ENCODE measurements around the gene PKHD1.

GRCh38 chr6:52124126-52125121 is 37.0 kb upstream of the PKHD1 start:
- no peak for TF ChIP-seq CTCF (IDR thresholded peaks at IDR 0.05)
- no peak for TF ChIP-seq POLR2A (IDR thresholded peaks at IDR 0.05)
- no peak for TF ChIP-seq EP300 (IDR thresholded peaks at IDR 0.05; ENCODE audit: low read depth)
